ENCODE results near the gene NPHP4. TPM values are rescaled to one million over a fixed set of nuclear protein-coding genes. Genes with fewer than 3 reads are reported as not detected.

Gene NPHP4
- total RNA-seq, 2 donors from 2014 or later, result 6.2 to 15.9 TPM

GRCh38 chr1:5881526-5882222, 110.6 kb downstream of the NPHP4 start:
- TF ChIP-seq CTCF (IDR thresholded peaks at IDR 0.05), result no peak
- Histone ChIP-seq H3K36me3 (no peaks in the 10 kb centered on the region), H3K9ac (ENCODE audit: low read depth in 2 of 2, low read length in 2 of 2) (no peak overlapping the region), H3K27me3 (no peaks in the 10 kb centered on the region), H3K27ac (no peak overlapping the region), H3K9me3 (no peaks in the 10 kb centered on the region), H3K4me1 (no peaks in the 10 kb centered on the region), H3K4me3 (no peak overlapping the region)
- DNase-seq, result no peak
- intact Hi-C loops (cut with DNase I), result no loop called here

GRCh38 chr1:5880630-5881405, 111.4 kb downstream of the NPHP4 start:
- intact Hi-C loops (cut with DNase I), result no loop called here
- Histone ChIP-seq H3K4me3 (no peak overlapping the region), H3K9ac (ENCODE audit: low read depth in 2 of 2, low read length in 2 of 2) (no peak overlapping the region), H3K9me3 (no peaks in the 10 kb centered on the region), H3K27me3 (no peaks in the 10 kb centered on the region), H3K36me3 (no peaks in the 10 kb centered on the region), H3K27ac (no peak overlapping the region), H3K4me1 (no peaks in the 10 kb centered on the region)
- no peak for TF ChIP-seq CTCF (IDR thresholded peaks at IDR 0.05)
- DNase-seq, result no peak

- H3K4me3 ChIP-seq, result no peak overlapping the region
- H3K36me3 ChIP-seq, result no peaks in the 10 kb centered on the region
- no peaks in the 10 kb centered on the region for H3K9me3 ChIP-seq
- no peak overlapping the region for H3K9ac ChIP-seq (ENCODE audit: low read depth in 2 of 2, low read length in 2 of 2)
- TF ChIP-seq CTCF (IDR thresholded peaks at IDR 0.05), result no peak
- intact Hi-C loops (cut with DNase I), result no loop called here
- DNase-seq, result no peak
- H3K27ac ChIP-seq, result no peak overlapping the region
- no peaks in the 10 kb centered on the region for H3K4me1 ChIP-seq
- no peaks in the 10 kb centered on the region for H3K27me3 ChIP-seq
These were observed 112.8 kb downstream of the NPHP4 start for GRCh38 chr1:5879421-5879820.

- no peaks in the 10 kb centered on the region for H3K4me1 ChIP-seq
- no peaks in the 10 kb centered on the region for H3K36me3 ChIP-seq
- no peak for TF ChIP-seq CTCF (IDR thresholded peaks at IDR 0.05)
- DNase-seq, result no peak
- no peak overlapping the region for H3K27ac ChIP-seq
- H3K9ac ChIP-seq (ENCODE audit: low read depth in 2 of 2, low read length in 2 of 2), result no peak overlapping the region
- H3K4me3 ChIP-seq, result no peak overlapping the region
- no peaks in the 10 kb centered on the region for H3K9me3 ChIP-seq
- H3K27me3 ChIP-seq, result no peaks in the 10 kb centered on the region
- intact Hi-C loops (cut with DNase I), result no loop called here
These were observed 113.3 kb downstream of the NPHP4 start for GRCh38 chr1:5878971-5879370.

GRCh38 chr1:5877683-5878530, 114.3 kb downstream of the NPHP4 start:
- DNase-seq, result no peak
- H3K27me3 ChIP-seq, result no peaks in the 10 kb centered on the region
- H3K9ac ChIP-seq (ENCODE audit: low read depth in 2 of 2, low read length in 2 of 2), result no peak overlapping the region
- H3K4me3 ChIP-seq, result no peak overlapping the region
- intact Hi-C loops (cut with DNase I), result no loop called here
- H3K27ac ChIP-seq, result no peak overlapping the region
- no peaks in the 10 kb centered on the region for H3K36me3 ChIP-seq
- H3K9me3 ChIP-seq, result no peaks in the 10 kb centered on the region
- no peaks in the 10 kb centered on the region for H3K4me1 ChIP-seq
- TF ChIP-seq CTCF (IDR thresholded peaks at IDR 0.05), result no peak
